ENCODE data around the gene MAPK8.

- TF ChIP-seq, protein P1, sequence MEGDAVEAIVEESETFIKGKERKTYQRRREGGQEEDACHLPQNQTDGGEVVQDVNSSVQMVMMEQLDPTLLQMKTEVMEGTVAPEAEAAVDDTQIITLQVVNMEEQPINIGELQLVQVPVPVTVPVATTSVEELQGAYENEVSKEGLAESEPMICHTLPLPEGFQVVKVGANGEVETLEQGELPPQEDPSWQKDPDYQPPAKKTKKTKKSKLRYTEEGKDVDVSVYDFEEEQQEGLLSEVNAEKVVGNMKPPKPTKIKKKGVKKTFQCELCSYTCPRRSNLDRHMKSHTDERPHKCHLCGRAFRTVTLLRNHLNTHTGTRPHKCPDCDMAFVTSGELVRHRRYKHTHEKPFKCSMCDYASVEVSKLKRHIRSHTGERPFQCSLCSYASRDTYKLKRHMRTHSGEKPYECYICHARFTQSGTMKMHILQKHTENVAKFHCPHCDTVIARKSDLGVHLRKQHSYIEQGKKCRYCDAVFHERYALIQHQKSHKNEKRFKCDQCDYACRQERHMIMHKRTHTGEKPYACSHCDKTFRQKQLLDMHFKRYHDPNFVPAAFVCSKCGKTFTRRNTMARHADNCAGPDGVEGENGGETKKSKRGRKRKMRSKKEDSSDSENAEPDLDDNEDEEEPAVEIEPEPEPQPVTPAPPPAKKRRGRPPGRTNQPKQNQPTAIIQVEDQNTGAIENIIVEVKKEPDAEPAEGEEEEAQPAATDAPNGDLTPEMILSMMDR (conservative IDR thresholded peaks at IDR 0.05) = no peak
- no peak for TF ChIP-seq EZH2 (IDR thresholded peaks at IDR 0.05; ENCODE audit: low read depth)
These were observed 58.4 kb downstream of the MAPK8 start for GRCh38 chr10:48364659-48365405.

Measured in PC-9 (cell line).